ENCODE data around the gene AP1M1.
"Not testable (repeated sequence)": the region's sequence is repeated elsewhere in the genome, so short reads cannot be mapped to it uniquely, and the experiment has no call there.

The AP1M1 gene

DNA sequence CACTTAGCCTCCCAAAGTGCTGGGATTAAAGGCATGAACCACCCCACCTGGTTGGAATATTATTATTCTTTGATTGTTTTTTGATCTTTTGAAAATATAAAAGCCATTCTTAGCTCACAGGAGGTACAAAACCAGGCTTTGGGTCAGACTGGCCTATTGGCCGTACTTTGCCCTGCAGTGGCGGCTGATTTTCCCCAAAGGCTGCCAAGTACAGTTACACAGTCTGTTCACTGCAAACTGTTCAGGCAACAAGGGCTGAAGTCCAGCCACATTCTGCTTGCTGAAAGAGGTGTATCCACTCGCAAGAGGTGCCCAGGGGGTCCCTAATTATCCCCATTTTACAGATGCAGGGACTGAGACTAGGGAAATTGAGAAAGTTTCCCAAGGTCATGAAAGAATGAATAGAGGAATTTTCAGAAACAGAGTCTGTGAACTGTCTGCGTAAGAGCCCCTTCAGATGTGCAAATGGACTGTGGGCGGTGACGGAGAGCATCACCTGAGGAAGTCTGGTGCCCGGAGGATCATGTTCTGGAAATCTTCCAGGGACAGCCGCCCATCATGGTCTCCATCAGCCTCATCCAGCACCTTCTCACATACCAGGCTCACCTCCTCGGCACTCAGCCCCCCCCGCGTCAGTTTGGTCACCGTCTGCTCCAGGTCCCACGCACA lies 33.4 kb upstream of the AP1M1 start:
- ChIA-PET CTCF (interaction anchor here (1.5 kb wide), 1 partner anchor 21 kb away, joined by 3 read pairs; the partner anchor contains the start of gene FAM32A), POLR2A (no interaction called here)
- no peak for DNase-seq (ENCODE audit: extremely low spot score)
- TF ChIP-seq, protein P1, sequence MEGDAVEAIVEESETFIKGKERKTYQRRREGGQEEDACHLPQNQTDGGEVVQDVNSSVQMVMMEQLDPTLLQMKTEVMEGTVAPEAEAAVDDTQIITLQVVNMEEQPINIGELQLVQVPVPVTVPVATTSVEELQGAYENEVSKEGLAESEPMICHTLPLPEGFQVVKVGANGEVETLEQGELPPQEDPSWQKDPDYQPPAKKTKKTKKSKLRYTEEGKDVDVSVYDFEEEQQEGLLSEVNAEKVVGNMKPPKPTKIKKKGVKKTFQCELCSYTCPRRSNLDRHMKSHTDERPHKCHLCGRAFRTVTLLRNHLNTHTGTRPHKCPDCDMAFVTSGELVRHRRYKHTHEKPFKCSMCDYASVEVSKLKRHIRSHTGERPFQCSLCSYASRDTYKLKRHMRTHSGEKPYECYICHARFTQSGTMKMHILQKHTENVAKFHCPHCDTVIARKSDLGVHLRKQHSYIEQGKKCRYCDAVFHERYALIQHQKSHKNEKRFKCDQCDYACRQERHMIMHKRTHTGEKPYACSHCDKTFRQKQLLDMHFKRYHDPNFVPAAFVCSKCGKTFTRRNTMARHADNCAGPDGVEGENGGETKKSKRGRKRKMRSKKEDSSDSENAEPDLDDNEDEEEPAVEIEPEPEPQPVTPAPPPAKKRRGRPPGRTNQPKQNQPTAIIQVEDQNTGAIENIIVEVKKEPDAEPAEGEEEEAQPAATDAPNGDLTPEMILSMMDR (IDR thresholded peaks at IDR 0.05; ENCODE audit: control extremely low read depth, extremely low read depth, low read depth, missing control alignments), result no peak

DNA sequence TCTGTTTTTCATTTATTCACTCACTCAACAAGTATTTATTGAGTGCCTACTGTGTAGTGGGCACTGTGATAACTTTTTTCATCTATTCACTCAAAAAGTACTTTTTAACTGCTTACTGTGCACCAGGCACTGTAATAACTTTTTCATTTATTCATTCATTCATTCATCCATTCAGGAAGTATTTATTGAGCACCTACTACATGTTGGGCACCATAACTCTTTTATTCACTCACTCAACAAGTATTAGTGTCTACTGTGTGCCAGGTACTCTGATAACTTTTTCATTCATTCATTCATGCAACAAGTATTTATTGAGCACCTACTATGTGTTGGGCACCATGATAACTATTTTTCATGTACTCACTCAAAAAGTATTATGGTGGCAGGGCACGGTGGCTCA lies 31.3 kb upstream of the AP1M1 start:
- TF ChIP-seq, protein P1 (IDR thresholded peaks at IDR 0.05; ENCODE audit: control extremely low read depth, extremely low read depth, low read depth, missing control alignments), result no peak
- no peak for DNase-seq (ENCODE audit: extremely low spot score)
- CTCF ChIA-PET, result no interaction called here
- POLR2A ChIA-PET, result no interaction called here

GRCh38 chr19:16167055-16167454 lies 30.7 kb upstream of the AP1M1 start:
- ChIA-PET CTCF (no interaction called here), POLR2A (no interaction called here)
- no peak for DNase-seq (ENCODE audit: extremely low spot score)
- TF ChIP-seq, protein P1 (IDR thresholded peaks at IDR 0.05; ENCODE audit: control extremely low read depth, extremely low read depth, low read depth, missing control alignments), result no peak

DNA sequence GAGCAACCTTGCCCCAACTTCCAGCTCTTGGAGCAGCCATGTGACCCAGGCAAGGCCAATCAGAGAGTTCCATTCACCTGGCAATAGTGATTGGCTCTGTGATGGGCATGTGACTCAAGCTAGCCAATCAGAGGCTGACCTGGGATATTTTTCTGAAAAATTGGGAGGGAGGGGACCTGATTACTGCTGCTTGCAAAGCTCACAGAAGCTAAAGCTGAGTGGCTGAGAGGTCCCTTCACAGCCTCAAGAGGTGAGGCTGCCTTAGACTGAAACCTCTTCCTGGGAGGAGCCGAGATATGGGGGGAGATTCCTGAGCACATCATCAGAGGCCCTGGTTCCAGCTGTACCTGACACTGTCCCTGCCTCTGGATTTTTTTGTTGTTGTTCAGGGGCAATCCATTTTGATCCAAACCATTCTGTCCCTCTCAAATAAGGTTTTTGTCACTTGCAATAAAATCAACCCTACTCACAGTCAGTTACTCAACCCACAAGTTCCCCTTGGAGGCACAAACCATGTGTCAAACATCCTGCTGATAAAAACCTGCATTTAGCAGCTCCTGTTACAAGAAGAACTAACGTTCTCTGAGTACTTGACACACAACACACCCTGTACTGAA lies 29.1 kb upstream of the AP1M1 start:
- ChIA-PET CTCF (interaction anchor here (1.2 to 1.7 kb wide), 5 partner anchors 12 to 539 kb away, joined by 3 to 6 read pairs (median 5); no protein-coding TSS in a partner anchor), POLR2A (interaction anchor here (1.0 kb wide), 1 partner anchor 90 kb away, joined by 4 read pairs; no protein-coding TSS in a partner anchor)
- TF ChIP-seq, protein P1 (IDR thresholded peaks at IDR 0.05; ENCODE audit: control extremely low read depth, extremely low read depth, low read depth, missing control alignments), result no peak
- no peak for DNase-seq (ENCODE audit: extremely low spot score)

DNA sequence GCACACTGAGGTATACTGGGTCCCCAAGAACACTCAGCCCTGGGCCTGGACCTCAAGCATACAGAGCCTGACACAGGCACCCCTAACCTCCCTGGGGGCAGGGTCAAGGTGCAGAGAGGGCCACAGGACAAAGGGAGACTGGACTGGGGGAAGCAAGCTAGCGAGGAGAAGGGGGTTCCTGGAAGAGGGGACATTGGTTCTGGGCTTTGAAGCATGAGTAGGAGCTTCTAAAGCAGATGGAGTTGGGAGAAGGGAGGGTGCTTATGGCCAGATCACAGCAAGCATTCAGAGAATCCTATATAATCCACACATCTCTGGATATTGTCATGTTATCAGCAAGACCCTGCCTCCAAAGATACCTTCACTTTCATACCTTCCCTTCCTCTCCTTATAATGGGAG lies 27.6 kb upstream of the AP1M1 start:
- DNase-seq (ENCODE audit: extremely low spot score), result no peak
- ChIA-PET CTCF (interaction anchor here (1.0 to 5.4 kb wide), 7 partner anchors 12 to 128 kb away, joined by 3 to 20 read pairs (median 5); partner anchors contain the start of genes FAM32A and HSH2D), POLR2A (no interaction called here)
- TF ChIP-seq, protein P1 (IDR thresholded peaks at IDR 0.05; ENCODE audit: control extremely low read depth, extremely low read depth, low read depth, missing control alignments), result no peak

GRCh38 chr19:16175954-16176353 lies 21.8 kb upstream of the AP1M1 start:
- TF ChIP-seq, protein P1 (IDR thresholded peaks at IDR 0.05; ENCODE audit: control extremely low read depth, extremely low read depth, low read depth, missing control alignments), result no peak
- ChIA-PET POLR2A (no interaction called here), CTCF (interaction anchor here (0.8 to 1.0 kb wide), 2 partner anchors 113 to 135 kb away, joined by 3 to 5 read pairs; no protein-coding TSS in a partner anchor)
- no peak for DNase-seq (ENCODE audit: extremely low spot score)

DNA sequence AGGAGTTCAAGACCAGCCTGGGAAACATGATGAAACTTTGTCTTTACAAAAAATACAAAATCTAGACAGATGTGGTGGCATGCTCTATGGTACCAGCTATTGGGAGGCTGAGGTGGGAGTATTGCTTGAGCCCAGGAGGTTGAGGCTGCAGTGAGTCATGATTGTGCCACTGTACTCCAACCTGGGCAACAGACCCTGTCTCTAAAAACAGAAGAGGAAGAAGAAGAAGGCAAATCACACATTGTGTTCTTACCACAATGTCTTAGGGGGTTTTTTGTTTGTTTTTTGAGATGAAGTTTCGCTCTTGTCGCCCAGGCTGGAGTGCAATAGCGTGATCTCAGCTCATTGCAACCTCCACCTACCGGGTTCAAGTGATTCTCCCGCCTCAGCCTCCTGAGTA lies 18.8 kb upstream of the AP1M1 start:
- CTCF ChIA-PET, result interaction anchor here (1.1 to 2.4 kb wide), 4 partner anchors 61 to 137 kb away, joined by 3 to 11 read pairs (median 4); no protein-coding TSS in a partner anchor
- POLR2A ChIA-PET; DNase-seq (ENCODE audit: extremely low spot score): not testable (repeated sequence)
